HG03066 (cell line): Measurements from ENCODE around the gene MMAB.

Source experiments
- ATAC-seq: cut with Tn5 transposase; IDR thresholded peaks from one replicate; pipeline ENCODE4 v1.9.1; 2021; ENCODE audit warnings: low read depth; ENCODE audit not compliant: unreplicated experiment

Gene MMAB

GRCh38 chr12:109562871-109563270 is 10.4 kb downstream of the MMAB start:
- ATAC-seq: no peak

GRCh38 chr12:109561711-109562030 is 11.6 kb downstream of the MMAB start:
- no peak for ATAC-seq

- no peak for ATAC-seq
Measured at GRCh38 chr12:109560867-109561710, 12.2 kb downstream of the MMAB start.

- ATAC-seq: no peak
Measured at GRCh38 chr12:109559601-109560000, 13.7 kb downstream of the MMAB start.

- ATAC-seq: no peak
Measured at GRCh38 chr12:109559200-109559505, 14.2 kb downstream of the MMAB start.

GRCh38 chr12:109558374-109559199 is 14.7 kb downstream of the MMAB start:
- ATAC-seq: no peak

GRCh38 chr12:109557805-109558204 is 15.5 kb downstream of the MMAB start:
- ATAC-seq: no peak

- no peak for ATAC-seq
Measured at GRCh38 chr12:109557200-109557599, 16.1 kb downstream of the MMAB start.

GRCh38 chr12:109555431-109556315 is 17.6 kb downstream of the MMAB start:
- ATAC-seq: no peak

GRCh38 chr12:109554761-109555160 is 18.5 kb downstream of the MMAB start:
- no peak for ATAC-seq

- ATAC-seq: no peak
Measured at GRCh38 chr12:109553906-109554500, 19.3 kb downstream of the MMAB start.

GRCh38 chr12:109553483-109553882 is 19.8 kb downstream of the MMAB start:
- ATAC-seq: no peak

- no peak for ATAC-seq
Measured at GRCh38 chr12:109552971-109553370, 20.3 kb downstream of the MMAB start.

GRCh38 chr12:109551108-109551507 is 22.2 kb downstream of the MMAB start:
- ATAC-seq: no peak

GRCh38 chr12:109550281-109550680 is 23.0 kb downstream of the MMAB start:
- no peak for ATAC-seq

- ATAC-seq: no peak
Measured at GRCh38 chr12:109549613-109550270, 23.6 kb downstream of the MMAB start.

GRCh38 chr12:109548258-109548657 is 25.0 kb downstream of the MMAB start:
- ATAC-seq: no peak

- ATAC-seq: no peak
Measured at GRCh38 chr12:109547286-109547685, 26.0 kb downstream of the MMAB start.

- ATAC-seq: no peak
Measured at GRCh38 chr12:109545826-109546225, 27.5 kb downstream of the MMAB start.

- no peak for ATAC-seq
Measured at GRCh38 chr12:109544955-109545531, 28.3 kb downstream of the MMAB start.
